Nephron (organoid): ENCODE measurements around the gene OTOG.

Source experiments
- H3K27ac Mint-ChIP-seq, 3 experiments: 2 replicates each; pipeline ENCODE4 v1.8.0; 2020; ENCODE audit warnings: mixed read lengths in 3 of 3, mild to moderate bottlenecking in 2 of 3, moderate library complexity in 1 of 3
- H3K27me3 Mint-ChIP-seq: 2 replicates; pipeline ENCODE4 v1.8.0; 2021; ENCODE audit warnings: low read depth, mild to moderate bottlenecking, moderate library complexity, mixed read lengths
- H3K36me3 Mint-ChIP-seq: 2 replicates; pipeline ENCODE4 v1.8.0; 2020; ENCODE audit warnings: low read depth, mixed read lengths
- H3K4me1 Mint-ChIP-seq: 2 replicates; pipeline ENCODE4 v1.8.0; 2020; ENCODE audit warnings: mixed read lengths
- H3K4me3 Mint-ChIP-seq, 3 experiments: 2 replicates each; pipeline ENCODE4 v1.8.0; 2020; ENCODE audit warnings: mild to moderate bottlenecking in 3 of 3, mixed read lengths in 3 of 3, moderate library complexity in 2 of 3
- H3K9me3 Mint-ChIP-seq: 2 replicates; pipeline ENCODE4 v1.8.0; 2020; ENCODE audit warnings: mixed read lengths
- CTCF ChIP-seq, 3 experiments: fragments of 200-600 bp; sonication (generic); IDR thresholded peaks; one replicate each; pipeline ENCODE4 v1.5.0; 2021; ENCODE audit warnings: antibody characterized with exemption in 3 of 3; ENCODE audit not compliant: unreplicated experiment in 3 of 3

OTOG gene

DNA sequence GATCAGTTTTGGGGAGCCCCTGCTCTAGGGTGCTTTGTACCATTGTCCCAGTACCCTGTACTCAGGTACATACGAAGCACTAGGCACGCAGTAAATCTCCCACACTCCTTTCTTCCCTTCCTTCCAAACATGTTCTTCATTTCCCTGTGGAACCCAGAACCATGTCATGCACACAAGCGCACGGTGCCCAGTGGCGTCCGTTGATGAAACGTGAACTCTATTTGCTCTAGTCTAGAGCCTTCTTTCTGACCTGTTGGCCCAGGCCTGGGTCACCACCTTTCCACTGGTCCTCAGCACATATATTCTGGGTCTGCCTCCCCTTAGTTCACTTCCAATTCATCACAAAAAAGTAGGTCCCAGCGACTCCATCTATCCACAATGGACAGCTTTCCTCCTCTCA is 9.8 kb upstream of the OTOG start:
- Mint-ChIP-seq H3K27me3 (peaks cover 38% of the 10 kb centered on the region), H3K4me3 (no peak overlapping the region), H3K4me1 (peaks cover 10% of the 10 kb centered on the region), H3K9me3 (no peaks in the 10 kb centered on the region), H3K27ac (no peak overlapping the region), H3K36me3 (no peaks in the 10 kb centered on the region)
- TF ChIP-seq CTCF (IDR thresholded peaks at IDR 0.05; ENCODE audit: unreplicated experiment in 3 of 3), result no peak

DNA sequence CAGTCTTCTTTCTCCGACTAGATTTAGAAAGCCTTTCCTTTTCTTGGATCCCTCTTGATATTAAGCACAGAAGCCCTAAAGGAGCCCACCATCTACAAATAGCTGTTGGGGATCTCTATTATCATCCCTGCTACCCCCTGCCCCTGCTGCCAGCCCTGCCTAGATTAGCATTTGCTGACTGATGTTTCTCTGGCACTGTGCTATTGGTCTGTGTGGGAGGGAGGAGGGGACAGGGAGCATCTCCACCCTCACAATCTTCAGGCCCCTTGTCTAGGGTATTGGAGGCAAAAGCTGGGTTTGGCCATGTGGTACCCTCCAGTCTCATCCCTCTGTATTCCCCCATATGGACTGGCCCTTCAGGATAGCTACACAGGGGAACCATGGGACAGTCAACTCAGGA is 9.0 kb upstream of the OTOG start:
- Mint-ChIP-seq H3K4me3 (no peak overlapping the region), H3K27me3 (peaks cover 42% of the 10 kb centered on the region), H3K4me1 (peaks cover 7% of the 10 kb centered on the region), H3K27ac (no peak overlapping the region), H3K36me3 (no peaks in the 10 kb centered on the region), H3K9me3 (no peaks in the 10 kb centered on the region)
- TF ChIP-seq CTCF (IDR thresholded peaks at IDR 0.05; ENCODE audit: unreplicated experiment in 3 of 3), result no peak

- Mint-ChIP-seq H3K36me3 (no peaks in the 10 kb centered on the region), H3K27ac (no peak overlapping the region), H3K4me1 (peaks cover 7% of the 10 kb centered on the region), H3K9me3 (no peaks in the 10 kb centered on the region), H3K4me3 (no peak overlapping the region), H3K27me3 (peaks cover 43% of the 10 kb centered on the region)
- no peak for TF ChIP-seq CTCF (IDR thresholded peaks at IDR 0.05; ENCODE audit: unreplicated experiment in 3 of 3)
Measured at GRCh38 chr11:17538731-17539130, 8.3 kb upstream of the OTOG start.

DNA sequence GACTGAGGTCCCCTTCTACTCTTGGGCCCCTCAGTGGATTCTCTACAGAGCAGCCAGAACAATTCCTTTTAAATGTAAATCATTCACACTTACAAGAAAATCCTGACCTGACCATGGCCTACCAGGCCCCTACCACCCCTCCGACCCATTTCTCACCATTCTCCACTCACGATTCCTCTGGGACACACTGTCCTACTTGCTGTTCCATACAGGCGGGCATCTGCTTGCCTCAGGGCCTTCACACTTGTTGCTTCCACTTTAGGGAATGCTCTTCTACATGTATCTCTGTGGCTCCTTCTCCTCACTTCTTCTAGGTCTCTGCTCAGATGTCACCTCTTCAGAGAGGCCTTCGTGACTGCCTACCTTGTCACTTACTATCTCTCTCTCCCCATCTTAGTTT is 6.3 kb upstream of the OTOG start:
- peak overlapping the region in 1 of 3 experiments; percentile 85 for H3K4me3 Mint-ChIP-seq
- H3K4me1 Mint-ChIP-seq, result peaks cover 7% of the 10 kb centered on the region
- peaks cover 48% of the 10 kb centered on the region for H3K27me3 Mint-ChIP-seq
- H3K36me3 Mint-ChIP-seq, result no peaks in the 10 kb centered on the region
- no peaks in the 10 kb centered on the region for H3K9me3 Mint-ChIP-seq
- TF ChIP-seq CTCF (IDR thresholded peaks at IDR 0.05; ENCODE audit: unreplicated experiment in 3 of 3), result no peak
- peak overlapping the region in 1 of 3 experiments; percentile 98 for H3K27ac Mint-ChIP-seq

GRCh38 chr11:17541330-17541885 is 5.7 kb upstream of the OTOG start:
- Mint-ChIP-seq H3K36me3 (no peaks in the 10 kb centered on the region), H3K4me3 (peak overlapping the region in 1 of 3 experiments; percentile 85), H3K27me3 (peaks cover 49% of the 10 kb centered on the region), H3K9me3 (no peaks in the 10 kb centered on the region), H3K27ac (peak overlapping the region; percentile 87 to 99 (median 98)), H3K4me1 (peaks cover 7% of the 10 kb centered on the region)
- no peak for TF ChIP-seq CTCF (IDR thresholded peaks at IDR 0.05; ENCODE audit: unreplicated experiment in 3 of 3)

- no peak for TF ChIP-seq CTCF (IDR thresholded peaks at IDR 0.05; ENCODE audit: unreplicated experiment in 3 of 3)
- peaks cover 14% of the 10 kb centered on the region for H3K4me1 Mint-ChIP-seq
- H3K27ac Mint-ChIP-seq, result peak overlapping the region; percentile 87 to 99 (median 98)
- H3K4me3 Mint-ChIP-seq, result peak overlapping the region; percentile 71 to 90 (median 85)
- no peaks in the 10 kb centered on the region for H3K9me3 Mint-ChIP-seq
- H3K36me3 Mint-ChIP-seq, result no peaks in the 10 kb centered on the region
- peaks cover 47% of the 10 kb centered on the region for H3K27me3 Mint-ChIP-seq
Measured at GRCh38 chr11:17542249-17542648, 4.8 kb upstream of the OTOG start.
